GM21737 (cell line): Measurements from ENCODE around the gene WNK4.
"Not testable (repeated sequence)": the region's sequence is repeated elsewhere in the genome, so short reads cannot be mapped to it uniquely, and the experiment has no call there.

ENCODE experiments used
- ATAC-seq: cut with Tn5 transposase; IDR thresholded peaks from one replicate; pipeline ENCODE4 v1.9.1; 2021; ENCODE audit warnings: mild to moderate bottlenecking, moderate library complexity; ENCODE audit not compliant: unreplicated experiment

WNK4 gene

GRCh38 chr17:42779936-42780850 is at the start of gene WNK4:
WNK4 (plus strand) TSS chr17:42780610; CDS start chr17:42780699, 89 bp downstream.
- no peak for ATAC-seq

GRCh38 chr17:42740699-42741098 is 39.7 kb upstream of the WNK4 start:
- ATAC-seq, result no peak

GRCh38 chr17:42742916-42743315 is 37.5 kb upstream of the WNK4 start:
- not testable (repeated sequence) for ATAC-seq

- no peak for ATAC-seq
These were observed 36.7 kb upstream of the WNK4 start for GRCh38 chr17:42743595-42744282.

GRCh38 chr17:42744283-42744805 is 36.1 kb upstream of the WNK4 start:
- peak; percentile 47 for ATAC-seq

- ATAC-seq, result peak; percentile 86
These were observed 35.4 kb upstream of the WNK4 start, which contains the start of gene EZH1 for GRCh38 chr17:42744806-42745617. EZH1 (minus strand) TSS chr17:42745040; CDS start chr17:42728941, 16,099 bp downstream.

GRCh38 chr17:42748202-42748907 is 32.1 kb upstream of the WNK4 start:
- no peak for ATAC-seq

- no peak for ATAC-seq
These were observed 31.3 kb upstream of the WNK4 start for GRCh38 chr17:42748908-42749798.

GRCh38 chr17:42750739-42751344 is 29.6 kb upstream of the WNK4 start:
- ATAC-seq, result no peak

GRCh38 chr17:42751628-42752027 is 28.8 kb upstream of the WNK4 start:
- no peak for ATAC-seq

GRCh38 chr17:42754782-42755181 is 25.6 kb upstream of the WNK4 start:
- ATAC-seq, result no peak

- no peak for ATAC-seq
These were observed 20.3 kb upstream of the WNK4 start for GRCh38 chr17:42759982-42760651.

GRCh38 chr17:42760652-42761581 is 19.5 kb upstream of the WNK4 start, which contains the start of gene RAMP2:
RAMP2 (plus strand) TSS chr17:42761227; CDS start chr17:42761262, 35 bp downstream.
- ATAC-seq, result no peak

- ATAC-seq, result no peak
These were observed 18.8 kb upstream of the WNK4 start for GRCh38 chr17:42761638-42762037.

- no peak for ATAC-seq
These were observed 14.3 kb upstream of the WNK4 start for GRCh38 chr17:42766124-42766523.

- ATAC-seq, result no peak
These were observed 12.9 kb upstream of the WNK4 start for GRCh38 chr17:42767512-42767911.

GRCh38 chr17:42768006-42768405 is 12.4 kb upstream of the WNK4 start:
- ATAC-seq, result not testable (repeated sequence)
